Activated T-helper 1 cell treated with anti-CD3 and anti-CD28 coated beads, Interleukin-2, amount 50 U/mL, for 16 hours (primary cell): ENCODE results near the gene TASOR2.
A peak's percentile ranks its signal among the peaks of the same experiment; 100 is the strongest.

ENCODE experiments used
- DNase-seq, 2 donors: peaks; one replicate each; pipeline ENCODE4 v3.0.0-alpha.2; 2020; ENCODE audit warnings: low read depth in 1 of 2, low spot score in 1 of 2

The TASOR2 gene

DNA sequence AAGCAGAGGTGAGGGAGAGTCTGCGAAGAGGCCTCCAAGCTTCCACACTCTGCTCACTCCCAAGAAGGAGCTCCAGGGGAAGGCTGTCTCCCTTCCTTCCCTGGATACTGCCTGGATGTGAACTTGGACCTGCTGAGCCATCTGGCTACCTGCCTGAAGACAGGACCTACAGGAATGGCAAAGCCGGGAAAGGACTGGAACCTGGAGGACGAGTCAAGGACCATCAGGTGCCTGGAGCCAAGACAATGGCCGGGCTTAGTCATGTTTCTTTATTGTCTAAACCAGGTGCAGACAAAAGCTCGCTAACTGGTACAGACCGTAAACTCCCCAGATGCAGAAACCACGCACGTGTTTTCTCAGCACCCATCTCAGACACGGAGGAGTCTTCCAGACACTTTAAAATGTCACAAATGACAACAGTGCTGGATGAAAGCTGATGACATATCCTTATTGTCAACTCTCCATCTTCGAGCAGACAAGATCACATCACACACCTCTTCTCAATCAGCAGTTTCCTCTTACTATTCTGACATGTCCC, 30.4 kb upstream of the TASOR2 start:
- no peak for DNase-seq

DNA sequence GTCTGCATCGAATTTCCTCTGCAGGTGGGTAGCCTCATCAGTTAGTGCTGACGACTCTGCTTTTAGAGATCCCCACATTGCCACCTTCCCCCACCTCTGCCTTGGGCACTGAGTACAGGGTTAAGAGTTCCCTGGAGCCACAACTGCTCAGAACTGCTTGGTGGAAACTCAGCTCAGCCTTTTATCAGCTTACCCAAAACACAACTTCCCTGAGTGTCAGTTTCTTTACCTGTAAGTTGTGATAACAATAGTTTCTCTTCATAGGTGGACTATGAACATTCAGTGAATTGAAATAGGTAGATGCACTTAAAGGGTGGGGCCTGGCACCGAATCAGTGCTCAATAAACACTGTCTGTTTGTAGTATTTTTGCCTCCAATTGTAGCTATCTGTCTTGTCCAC, 29.5 kb upstream of the TASOR2 start:
- DNase-seq: no peak

DNA sequence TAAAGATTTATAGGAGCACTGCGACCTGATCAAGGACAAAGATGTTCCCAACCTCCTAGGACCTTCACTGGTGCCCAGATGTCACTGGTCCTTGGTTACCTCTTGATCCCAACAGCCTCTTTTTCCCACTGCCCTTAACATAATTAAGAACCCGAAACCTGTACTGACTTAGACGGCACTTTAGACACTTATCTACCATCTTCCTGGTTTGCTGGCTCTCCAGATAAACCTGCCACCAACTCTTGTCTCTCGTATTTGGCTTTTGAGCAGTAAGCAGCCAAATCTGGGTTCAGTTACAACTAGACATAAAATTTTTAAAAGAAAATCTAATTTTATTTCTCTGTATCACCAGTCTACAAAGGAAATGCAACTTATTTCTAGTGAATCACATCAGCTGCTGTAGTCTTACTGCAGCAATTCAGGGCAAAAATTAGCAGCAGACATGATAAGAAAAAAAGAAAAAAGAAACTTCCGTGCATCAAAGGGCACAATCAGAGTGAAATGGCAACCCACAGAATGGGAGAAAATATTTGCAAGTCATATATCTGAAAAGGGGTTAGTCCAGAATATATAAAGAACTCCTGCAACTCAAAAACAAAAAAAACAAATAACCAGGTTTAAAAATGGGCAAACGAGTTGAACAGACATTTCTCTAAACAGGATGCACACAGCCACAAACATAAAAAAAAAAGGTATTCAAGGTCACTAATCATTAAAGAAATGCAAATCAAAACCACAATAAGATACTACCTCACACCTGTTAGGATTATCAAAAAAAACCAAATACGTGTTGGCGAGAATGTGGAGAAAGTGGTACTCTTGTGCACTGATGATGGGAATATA, 27.7 kb upstream of the TASOR2 start:
- no peak for DNase-seq

DNA sequence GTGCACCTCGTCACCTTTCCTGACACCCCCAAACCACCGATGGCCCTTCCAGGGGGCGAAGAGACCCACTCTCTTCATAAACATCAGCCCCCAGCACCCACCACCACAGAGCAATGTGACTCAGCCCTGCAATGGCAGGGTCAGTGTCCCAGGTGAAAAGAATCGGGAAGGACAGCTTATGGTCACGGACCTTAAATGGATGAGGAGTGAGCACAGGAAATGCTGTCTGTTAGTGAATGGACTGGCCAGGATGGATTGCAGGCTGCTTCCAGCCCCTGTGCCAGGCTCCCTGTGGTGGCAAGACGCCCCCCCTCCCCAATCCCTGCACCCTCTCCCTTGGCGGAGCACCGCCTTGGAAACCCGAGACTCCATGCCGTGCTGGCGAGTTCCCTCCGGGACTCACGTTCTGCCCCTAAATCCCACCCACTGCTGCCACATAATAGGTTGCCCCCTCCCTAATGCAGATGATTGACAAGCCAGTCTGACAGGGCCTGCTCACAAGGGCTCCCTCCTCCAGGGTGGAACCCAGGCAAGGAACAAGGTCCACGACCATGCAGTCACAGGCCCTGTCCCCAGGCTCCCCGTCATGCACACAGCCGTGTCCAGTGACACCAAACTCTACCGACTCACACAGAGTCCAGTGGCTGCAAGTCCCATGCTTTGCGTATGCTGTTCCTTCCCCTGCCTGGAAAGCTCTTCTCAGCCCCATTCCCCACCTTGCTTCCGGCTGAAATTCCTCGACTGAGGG, 25.6 kb upstream of the TASOR2 start:
- DNase-seq: no peak

DNA sequence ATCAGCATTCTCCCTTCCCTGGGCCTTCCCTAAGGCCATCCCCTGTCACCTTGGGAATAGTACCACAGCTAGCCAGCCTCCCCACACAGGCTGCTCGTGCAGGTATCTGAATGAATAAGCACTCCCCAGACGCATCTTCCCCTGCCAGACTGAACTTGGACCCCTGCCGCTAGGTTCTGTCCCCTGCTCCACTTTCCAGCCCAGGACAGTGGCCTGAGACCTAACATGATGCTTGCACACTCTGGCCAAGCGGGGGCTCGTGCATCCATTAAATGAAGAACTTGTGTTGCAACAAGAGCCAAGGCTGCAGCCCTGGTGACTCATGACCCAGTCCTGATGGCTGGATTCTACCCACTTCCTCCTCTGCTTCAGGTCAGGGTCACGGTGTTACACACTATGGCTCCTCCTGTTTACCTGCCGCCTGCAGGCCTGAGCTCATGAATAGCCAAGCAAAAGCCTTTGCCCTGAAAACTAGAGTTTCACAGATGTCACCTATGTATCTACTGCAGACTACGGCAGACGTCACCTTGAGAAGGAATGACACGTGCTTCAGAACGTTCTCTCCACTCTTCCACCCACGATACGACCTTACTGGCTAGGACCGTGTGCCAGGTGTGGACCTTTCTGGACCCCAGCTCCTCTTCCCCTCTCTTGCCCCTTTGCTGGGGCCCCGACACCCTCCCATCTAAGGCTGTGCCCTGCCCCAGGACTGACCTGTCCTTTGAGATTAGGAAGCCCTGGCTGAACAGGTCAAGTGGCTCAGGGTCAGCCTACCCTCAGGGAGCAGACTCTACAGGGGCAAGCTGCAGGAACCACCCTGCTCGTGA, 24.7 kb upstream of the TASOR2 start:
- DNase-seq: no peak

DNA sequence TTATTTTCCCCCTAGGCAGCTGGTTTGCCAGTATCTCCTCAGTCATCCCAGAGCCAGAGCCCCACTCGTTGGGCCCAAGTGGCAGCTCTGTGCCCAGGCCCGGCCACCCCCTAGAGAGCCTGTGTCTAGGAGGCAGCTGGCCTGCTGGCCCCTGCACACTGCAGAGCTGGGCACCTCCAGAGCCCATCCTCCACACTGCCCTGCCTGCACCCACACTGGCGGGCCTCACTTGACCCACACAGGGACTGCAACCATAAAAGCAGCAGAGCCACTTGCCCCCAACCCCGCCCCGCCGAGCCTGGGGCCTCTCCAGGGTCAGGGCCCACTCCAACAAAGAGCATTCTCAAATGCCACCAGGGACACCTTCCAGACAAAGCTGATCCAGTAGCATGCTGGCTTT, 23.6 kb upstream of the TASOR2 start:
- no peak for DNase-seq

DNA sequence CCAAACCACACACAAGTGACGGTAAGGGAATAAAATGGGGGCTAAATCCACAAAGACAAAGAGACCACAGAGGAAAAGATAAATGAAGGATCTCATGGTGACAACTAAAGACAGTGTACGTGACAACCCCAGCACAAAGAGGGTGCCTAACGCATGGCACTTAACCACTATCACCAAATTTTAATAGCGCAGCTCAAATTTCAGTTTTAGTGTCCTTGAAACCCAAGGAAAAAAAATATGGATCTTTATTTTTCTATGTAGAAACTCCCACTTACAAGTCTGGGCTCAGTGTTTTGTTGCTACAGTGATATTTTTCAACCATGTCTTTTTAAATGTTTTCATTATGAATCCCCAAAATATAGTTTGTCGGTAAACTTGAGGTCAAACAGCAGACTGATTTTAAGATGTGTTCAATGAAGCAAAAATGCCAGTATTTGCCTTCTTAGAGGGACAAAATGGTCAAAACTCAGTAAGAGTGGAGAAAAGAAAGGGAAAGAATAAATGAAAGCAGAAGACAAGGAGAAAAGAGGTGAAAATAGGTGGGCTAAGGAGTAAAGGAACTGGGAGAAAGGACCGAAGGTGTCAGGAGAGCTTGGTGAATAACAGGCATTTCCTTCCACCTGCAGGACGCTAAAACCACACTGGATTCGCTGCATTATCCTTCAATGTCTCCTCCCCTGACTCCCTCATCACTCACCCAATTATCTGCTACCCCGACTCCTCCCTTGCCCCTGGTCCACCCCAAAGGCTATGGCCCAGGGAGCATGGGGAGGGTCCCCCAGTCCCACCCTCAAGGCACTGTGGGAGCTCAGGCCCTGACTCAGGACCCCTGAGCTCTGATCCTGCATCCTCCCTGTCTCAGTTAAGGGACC, 21.7 kb upstream of the TASOR2 start:
- no peak for DNase-seq

DNA sequence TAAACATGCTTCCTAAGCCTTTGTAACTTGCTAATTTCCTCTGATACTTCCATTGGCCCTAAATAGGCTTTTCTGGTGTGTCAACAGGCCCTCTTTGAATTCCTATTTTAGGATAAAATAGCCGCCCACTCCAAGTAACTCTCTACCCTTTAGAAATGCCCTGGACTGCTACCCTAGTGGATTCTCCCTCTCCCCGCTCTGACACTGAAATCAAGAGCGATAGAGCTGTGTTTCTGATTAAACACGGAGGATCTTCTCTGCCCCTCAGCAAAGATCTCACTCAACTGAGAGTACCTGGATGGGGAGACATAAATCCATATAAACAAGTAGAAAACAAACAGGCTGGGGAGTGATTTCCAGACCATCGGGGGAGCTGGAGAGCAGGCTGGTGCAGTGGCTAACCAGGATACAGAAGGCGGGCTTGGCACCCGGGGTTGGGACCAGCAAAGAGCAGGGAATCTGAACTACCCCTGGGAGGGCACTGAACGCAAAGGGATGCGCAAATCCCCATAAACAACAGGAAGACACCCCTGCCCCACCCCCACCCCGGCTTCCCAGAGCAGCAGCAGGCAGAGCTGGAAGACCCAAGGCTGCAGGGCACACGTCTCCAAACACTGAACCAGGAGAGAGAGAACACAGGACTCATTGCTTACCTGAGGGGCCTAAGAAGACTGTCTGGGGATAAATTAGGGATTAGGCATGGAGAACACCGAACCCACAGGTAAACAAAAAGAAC, 20.8 kb upstream of the TASOR2 start:
- no peak for DNase-seq

DNA sequence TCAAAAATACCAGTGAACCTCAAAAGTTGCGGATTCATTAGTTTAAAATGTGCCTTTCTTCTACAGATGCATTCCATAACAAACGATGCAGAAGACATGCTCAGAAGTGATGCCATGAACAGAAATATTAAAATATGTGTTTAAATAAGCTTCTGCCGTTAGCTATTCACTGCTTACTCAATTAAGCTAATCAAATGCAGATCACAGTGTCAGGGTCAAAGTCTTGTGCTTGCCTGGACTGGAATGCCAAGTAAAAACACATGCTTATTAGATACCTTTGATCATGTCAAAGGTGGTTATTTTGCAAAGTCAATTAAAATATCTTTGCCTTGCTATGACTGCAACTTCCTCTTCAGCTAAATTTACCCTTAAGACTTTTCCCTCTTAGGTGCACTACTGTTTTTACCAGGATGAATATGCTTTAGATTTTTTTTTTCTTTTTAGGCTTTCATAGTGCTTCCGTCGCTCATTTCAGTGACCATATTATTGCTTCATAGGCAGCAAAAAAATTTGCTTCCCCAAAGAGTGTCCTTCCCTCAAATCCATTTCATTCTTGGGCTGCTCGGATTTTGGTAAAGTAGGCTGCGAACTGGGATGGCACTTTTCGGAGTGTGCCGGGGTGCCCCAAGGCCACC, 19.1 kb upstream of the TASOR2 start:
- DNase-seq: no peak

DNA sequence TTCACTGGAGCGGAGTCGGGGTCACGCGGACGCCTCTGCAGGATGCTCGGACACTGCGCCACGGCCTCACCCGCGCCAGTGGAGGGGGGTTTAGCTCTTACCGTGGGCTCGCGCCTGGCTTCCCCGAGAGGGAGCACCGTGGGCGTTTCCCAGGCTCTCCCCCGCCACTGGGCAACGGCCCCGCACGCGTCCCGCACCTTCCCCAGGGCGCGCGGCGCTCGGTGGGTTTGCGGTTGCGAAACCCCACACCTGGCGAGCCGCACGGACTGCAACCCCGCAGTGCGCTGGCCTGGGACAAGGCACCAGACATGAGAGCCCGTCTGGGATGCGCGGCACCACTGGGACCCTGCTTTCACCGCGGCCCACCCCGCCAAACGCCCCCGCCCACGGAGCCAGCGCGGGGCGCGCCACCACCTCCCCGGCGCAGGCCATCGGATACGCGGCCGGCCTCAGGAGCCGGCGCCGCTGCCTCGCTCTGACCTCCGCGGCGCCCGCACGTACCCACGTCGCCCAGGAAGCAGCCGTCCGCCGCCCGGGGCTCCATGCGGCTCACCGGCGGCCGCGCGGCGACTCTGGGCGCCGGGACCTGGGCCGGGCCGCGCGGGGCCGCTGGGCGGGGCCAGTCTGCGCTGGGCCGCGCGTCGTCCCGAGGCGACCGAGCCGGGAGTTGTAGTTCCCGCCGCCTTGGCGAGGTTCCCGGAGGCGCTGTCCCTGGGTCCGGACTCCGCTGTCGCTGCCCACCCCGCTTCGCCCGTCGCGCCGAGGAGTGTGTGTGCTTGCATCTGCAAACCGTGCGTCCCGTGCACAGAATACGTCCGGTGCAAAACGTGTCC, 18.4 kb upstream of the TASOR2 start, which contains the start of gene ASB13:
Gene ASB13 (minus strand): TSS at position 588 of the 833 bp plus-strand sequence. CDS start 44 bp downstream, at position 544.
- peak in 1 of 2 donors; percentile 15 for DNase-seq

DNA sequence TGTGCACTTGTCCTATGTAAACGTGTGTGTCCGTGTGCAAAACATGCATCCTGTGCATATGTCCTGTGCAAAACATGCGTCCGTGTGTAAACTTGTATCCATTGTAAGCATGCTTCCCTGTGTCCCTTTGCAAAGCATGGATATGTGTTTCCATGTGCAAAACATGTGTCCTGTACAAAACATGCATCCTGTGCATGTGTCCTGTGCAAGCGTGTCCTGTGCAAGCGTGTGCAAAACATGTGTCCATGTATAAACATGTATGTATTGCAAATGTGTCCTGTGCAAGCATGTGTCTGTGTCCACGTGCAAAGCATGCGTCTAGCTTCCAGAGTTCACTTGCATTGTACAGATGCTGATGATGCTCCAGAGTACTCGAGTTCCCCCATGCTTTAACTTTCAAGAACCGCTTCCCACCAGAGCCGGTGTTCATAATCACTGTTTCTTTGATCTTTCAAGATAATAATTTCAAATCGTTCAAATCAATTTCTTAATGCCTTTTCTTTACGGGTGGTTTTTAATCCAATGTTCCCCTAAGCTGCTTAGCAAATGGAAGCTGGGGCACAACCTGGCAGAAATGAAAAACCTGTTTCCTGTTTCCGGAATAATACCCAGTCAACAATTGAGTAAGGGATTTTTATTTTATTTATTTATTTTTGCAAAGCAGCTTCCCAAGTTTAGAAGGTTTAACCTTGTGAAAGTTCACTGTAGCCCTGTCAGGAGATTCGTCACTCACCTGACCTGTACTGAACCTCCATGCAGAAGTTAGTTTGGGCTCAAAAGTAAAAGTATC, 17.6 kb upstream of the TASOR2 start:
- no peak for DNase-seq

DNA sequence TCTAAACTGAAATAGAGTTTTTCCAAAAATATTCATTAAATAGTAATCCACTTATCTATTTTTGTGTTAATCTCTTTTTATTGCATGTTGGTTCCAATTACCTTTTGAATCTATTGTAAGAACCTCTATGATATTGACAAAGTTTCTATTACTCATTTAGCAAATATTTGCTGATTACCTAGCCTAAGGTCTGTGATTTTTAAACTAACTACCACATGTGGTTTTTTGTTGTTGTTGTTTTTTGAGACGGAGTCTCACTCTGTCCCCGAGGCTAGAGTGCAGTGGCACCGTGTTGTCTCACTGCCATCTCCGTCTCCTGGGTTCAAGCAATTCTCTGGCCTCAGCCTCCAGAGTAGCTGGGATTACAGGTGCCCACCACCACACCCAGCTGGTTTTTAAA, 16.2 kb upstream of the TASOR2 start:
- no peak for DNase-seq

DNA sequence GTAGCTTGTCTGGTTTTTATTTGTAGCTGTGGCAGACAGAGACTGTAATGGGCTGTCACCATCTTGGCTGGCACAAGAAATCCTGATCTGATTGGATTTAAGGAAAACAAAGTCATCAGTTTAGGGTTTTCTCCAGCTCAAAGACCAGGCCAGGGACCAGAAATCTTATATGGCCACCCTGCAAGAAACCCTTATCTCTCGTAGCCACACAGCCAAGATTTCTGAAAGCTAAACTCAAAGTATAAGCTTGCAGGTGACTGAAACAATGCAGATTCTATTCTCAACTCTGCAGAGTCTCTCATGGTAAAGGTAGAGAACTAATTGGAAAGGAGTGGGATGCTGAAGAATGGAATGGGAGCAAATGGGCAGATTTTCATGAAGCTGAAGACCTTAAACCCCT, 15.0 kb upstream of the TASOR2 start:
- DNase-seq: no peak

DNA sequence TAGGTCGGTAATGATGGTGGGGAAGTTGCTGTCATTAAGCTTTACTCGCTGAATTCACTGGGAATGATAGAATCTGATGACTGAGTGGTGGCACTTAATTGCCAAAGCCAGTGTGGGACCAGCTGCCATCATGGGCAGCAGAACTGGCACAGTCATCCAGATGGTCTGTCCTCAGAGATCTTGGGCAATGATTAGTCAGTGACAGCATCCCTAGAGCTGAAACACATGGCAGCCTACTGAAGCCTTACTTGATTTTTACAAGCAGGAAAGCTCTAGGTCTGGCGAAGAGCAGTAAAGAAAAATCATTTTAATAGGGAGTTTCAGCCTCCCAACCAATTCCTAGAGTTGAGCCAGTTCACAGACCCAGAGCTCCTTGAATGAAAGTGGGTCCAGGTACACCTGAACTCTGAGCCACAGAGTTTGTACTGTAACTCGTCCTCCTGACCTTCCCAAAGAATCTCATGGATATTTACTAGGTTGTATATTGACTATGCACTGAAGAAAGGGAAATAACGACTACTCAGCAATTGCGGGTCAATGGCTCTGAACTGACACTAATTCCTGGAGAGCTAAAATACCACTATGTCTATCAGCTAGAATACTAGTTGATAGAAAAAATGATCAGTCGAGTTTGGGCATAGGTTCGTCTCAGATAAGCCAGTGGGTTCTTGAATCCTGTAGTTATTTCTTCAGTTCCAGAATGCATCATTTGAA, 13.8 kb upstream of the TASOR2 start:
- DNase-seq: no peak

DNA sequence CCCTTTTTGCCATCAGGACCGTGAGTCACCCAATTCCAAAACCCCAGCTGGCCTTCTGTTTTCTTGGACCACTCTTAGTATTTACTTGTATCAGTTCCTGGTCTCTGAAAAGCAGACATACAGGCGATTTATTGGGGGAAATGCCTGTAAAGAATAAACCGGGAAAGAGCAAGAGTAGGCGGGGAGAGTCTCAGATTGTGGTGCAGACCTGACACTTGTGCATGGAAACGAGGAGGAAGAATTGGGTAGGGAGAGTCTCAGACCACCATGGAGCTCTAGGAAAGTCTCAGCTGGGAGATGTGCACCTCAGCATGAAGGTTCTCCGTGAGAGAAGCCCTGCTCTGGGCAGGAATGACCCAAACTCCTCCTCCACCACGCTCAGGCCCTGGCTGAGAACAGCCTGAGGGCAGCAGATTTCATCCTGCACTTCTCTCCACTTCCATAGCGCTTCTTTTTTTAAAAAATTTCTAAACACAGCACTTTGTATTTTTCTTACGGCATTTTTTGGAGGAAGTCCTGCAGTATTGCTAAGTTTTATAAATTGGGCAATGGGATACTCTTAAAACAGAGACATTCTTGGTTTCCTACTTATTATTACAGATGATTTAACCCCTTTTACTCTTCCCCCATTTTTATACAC, 6.1 kb upstream of the TASOR2 start:
- no peak for DNase-seq

DNA sequence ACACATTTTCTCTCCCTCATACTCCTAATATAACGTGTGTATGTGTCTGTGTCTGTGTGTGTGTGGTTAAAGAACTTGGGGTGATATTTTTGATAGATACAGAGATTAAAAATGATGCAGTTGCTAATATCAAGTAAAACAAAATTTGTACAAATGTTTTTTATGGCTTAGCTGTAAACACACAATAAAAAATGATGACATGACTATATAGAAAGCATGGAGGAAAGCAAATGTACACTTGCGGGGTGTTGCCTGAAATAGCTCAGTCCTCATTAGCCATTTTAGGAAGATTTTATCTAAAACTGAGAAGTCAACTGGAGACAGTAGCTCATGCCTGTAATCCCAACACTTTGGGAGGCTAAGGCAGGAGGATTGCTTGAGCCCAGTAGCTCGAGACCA, 5.6 kb upstream of the TASOR2 start:
- DNase-seq: no peak
